A549 (cell line): Measurements from ENCODE around the gene BCL2L11. TPM values are rescaled to one million over a fixed set of nuclear protein-coding genes. Genes with fewer than 3 reads are reported as not detected.

Source experiments
- ATAC-seq, 2 experiments: fragments of 200-7000 bp in 1 of 2; fragments of >200 bp in 1 of 2; cut with Nextera tagmentation in 1 of 2; cut with Tn5 transposase in 1 of 2; 3 replicates each; pipeline versions ENCODE4 v1.8.0 to v1.9.1; 2018 to 2020; ENCODE audit warnings: mild to moderate bottlenecking in 1 of 2, moderate library complexity in 1 of 2
- CTCF ChIA-PET: fragments of 300-600 bp; sonication (Branson Sonifier 250); formaldehyde crosslinking; extraction: SDS; loops from one replicate; lab custom pipeline; 2021; ENCODE audit warnings: antibody characterized with exemption, inconsistent platforms; lab: Yijun Ruan, JAX
- POLR2A ChIA-PET: fragments of 350-600 bp; formaldehyde crosslinking; extraction: SDS; loops from one replicate; lab custom pipeline; 2021; ENCODE audit warnings: antibody characterized with exemption, inconsistent platforms; lab: Yijun Ruan, JAX
- DNase-seq, 2 experiments: peaks; one replicate each; pipeline versions ENCODE4 v3.0.0 to v3.0.0-alpha.2; 2011 to 2016; ENCODE audit warnings: low read depth in 1 of 2, low spot score in 1 of 2
- FAIRE-seq: peaks from 2 replicates; lab custom pipeline; 2011; peaks lifted over from hg19 to GRCh38; lab: Jason Lieb, UNC
- H3K27ac ChIP-seq, 2 experiments: fragments of >200 bp; sonication (Bioruptor Twin); formaldehyde crosslinking; 3 replicates each; pipeline ENCODE4 v1.5.1; 2016 to 2017
- H3K4me1 ChIP-seq: fragments of >200 bp; sonication (Bioruptor Twin); formaldehyde crosslinking; 3 replicates; pipeline ENCODE4 v1.6.1; 2016
- H3K4me2 ChIP-seq: fragments of >200 bp; sonication (Bioruptor Twin); formaldehyde crosslinking; 3 replicates; pipeline ENCODE4 v1.6.1; 2016
- H3K4me3 ChIP-seq: fragments of >200 bp; sonication (Bioruptor Twin); formaldehyde crosslinking; 3 replicates; pipeline ENCODE4 v1.5.1; 2016
- H3K9me3 ChIP-seq: fragments of >200 bp; sonication (Bioruptor Twin); formaldehyde crosslinking; 3 replicates; pipeline ENCODE4 v1.6.1; 2016
- ATOH8 ChIP-seq: fragments of 250-450 bp; sonication (Bioruptor Pico); IDR thresholded peaks from 2 replicates; pipeline ENCODE4 v1.5.0; 2020; ENCODE audit warnings: low read depth, mild to moderate bottlenecking, moderate library complexity
- CTCF ChIP-seq: fragments of >200 bp; sonication (Bioruptor Twin); formaldehyde crosslinking; IDR thresholded peaks from 3 replicates; pipeline ENCODE4 v1.5.1; 2016
- E2F6 ChIP-seq: IDR thresholded peaks from 2 replicates; pipeline ENCODE4 v1.6.1; 2012; ENCODE audit warnings: low read depth, borderline replicate concordance
- EHF ChIP-seq: fragments of 250-450 bp; sonication (Bioruptor Pico); IDR thresholded peaks from 2 replicates; pipeline ENCODE4 v1.5.0; 2020; ENCODE audit warnings: mild to moderate bottlenecking
- EHMT2 ChIP-seq: fragments of 200-600 bp; sonication (generic); IDR thresholded peaks from 2 replicates; pipeline ENCODE4 v1.6.1; 2016; ENCODE audit warnings: antibody characterized with exemption, low read depth, mild to moderate bottlenecking, moderate library complexity
- ELK1 ChIP-seq: fragments of 150-350 bp; IDR thresholded peaks from 2 replicates; pipeline ENCODE4 v1.6.1; 2014; ENCODE audit warnings: low read depth, mild to moderate bottlenecking, low read length
- EP300 ChIP-seq, 2 experiments: fragments of >200 bp; sonication (Bioruptor Twin); formaldehyde crosslinking; IDR thresholded peaks; 2 replicates in 1 of 2; 3 replicates in 1 of 2; pipeline ENCODE4 v1.6.1; 2016 to 2017
- ESRRA ChIP-seq: fragments of 150-350 bp; IDR thresholded peaks from 2 replicates; pipeline ENCODE4 v1.6.1; 2014; ENCODE audit warnings: mild to moderate bottlenecking, low read length, borderline replicate concordance
- FOSL2 ChIP-seq, 2 experiments: fragments of 450-650 bp in 1 of 2; fragments of >200 bp in 1 of 2; sonication (Bioruptor Twin) in 1 of 2; formaldehyde crosslinking; IDR thresholded peaks; 2 replicates each; pipeline versions ENCODE4 v1.5.0 to v1.6.1; 2016 to 2020; ENCODE audit warnings: mild to moderate bottlenecking in 1 of 2, moderate library complexity in 1 of 2
- HES2 ChIP-seq: fragments of >200 bp; sonication (Bioruptor Twin); formaldehyde crosslinking; IDR thresholded peaks from 2 replicates; pipeline ENCODE4 v1.6.1; 2016
- HOXA7 ChIP-seq: fragments of 250-450 bp; sonication (Bioruptor Pico); IDR thresholded peaks from 2 replicates; pipeline ENCODE4 v1.5.0; 2020; ENCODE audit warnings: mild to moderate bottlenecking, moderate library complexity
- JUN ChIP-seq, 2 experiments: fragments of >200 bp; sonication (Bioruptor Twin); formaldehyde crosslinking; IDR thresholded peaks; 2 replicates in 1 of 2; 3 replicates in 1 of 2; pipeline ENCODE4 v1.6.1; 2016 to 2017
- JUNB ChIP-seq: fragments of >200 bp; sonication (Bioruptor Twin); formaldehyde crosslinking; IDR thresholded peaks from 2 replicates; pipeline ENCODE4 v1.6.1; 2016
- KDM1A ChIP-seq: fragments of 200-600 bp; sonication (generic); IDR thresholded peaks from 2 replicates; pipeline ENCODE4 v1.6.1; 2016; ENCODE audit warnings: low read depth, mild to moderate bottlenecking
- MAX ChIP-seq: IDR thresholded peaks from 2 replicates; pipeline ENCODE4 v1.6.1; 2012
- NFE2L2 ChIP-seq: fragments of 150-350 bp; conservative IDR thresholded peaks from 2 replicates; pipeline ENCODE4 v1.6.1; 2014; ENCODE audit warnings: low read length
- NPAS2 ChIP-seq: fragments of 250-450 bp; sonication (Bioruptor Pico); IDR thresholded peaks from 2 replicates; pipeline ENCODE4 v1.8.0; 2022; ENCODE audit warnings: mild to moderate bottlenecking, moderate library complexity, borderline replicate concordance
- NR3C1 ChIP-seq: fragments of >200 bp; sonication (Bioruptor Twin); formaldehyde crosslinking; IDR thresholded peaks from 3 replicates; pipeline ENCODE4 v1.6.1; 2017
- POLR2AphosphoS2 ChIP-seq: conservative IDR thresholded peaks from 2 replicates; pipeline ENCODE4 v1.6.1; 2012; ENCODE audit warnings: low read length, improper control_type of control experiment, inconsistent platforms
- RAD21 ChIP-seq, 2 experiments: fragments of >200 bp in 1 of 2; sonication (Bioruptor Twin) in 1 of 2; formaldehyde crosslinking in 1 of 2; IDR thresholded peaks in 1 of 2; conservative IDR thresholded peaks in 1 of 2; 2 replicates in 1 of 2; 3 replicates in 1 of 2; pipeline ENCODE4 v1.6.1; 2012 to 2018; ENCODE audit warnings: inconsistent platforms in 1 of 2
- RCOR1 ChIP-seq: fragments of 150-350 bp; IDR thresholded peaks from 2 replicates; pipeline ENCODE4 v1.6.1; 2014; ENCODE audit warnings: antibody characterized with exemption, low read length, low read depth
- REST ChIP-seq: fragments of 200-600 bp; sonication (generic); IDR thresholded peaks from 2 replicates; pipeline ENCODE4 v1.6.1; 2016; ENCODE audit warnings: antibody characterized with exemption, mild to moderate bottlenecking, moderate library complexity
- RFX5 ChIP-seq: fragments of 450-650 bp; IDR thresholded peaks from 2 replicates; pipeline ENCODE4 v1.7.1; 2014; ENCODE audit warnings: antibody characterized with exemption, mild to moderate bottlenecking, moderate library complexity
- SMC3 ChIP-seq: fragments of >200 bp; sonication (Bioruptor Twin); formaldehyde crosslinking; IDR thresholded peaks from 3 replicates; pipeline ENCODE4 v1.6.1; 2018; ENCODE audit warnings: inconsistent platforms
- SREBF2 ChIP-seq: fragments of 450-650 bp; IDR thresholded peaks from 2 replicates; pipeline ENCODE4 v1.6.1; 2014; ENCODE audit warnings: mild to moderate bottlenecking, moderate library complexity
- ZC3H11A ChIP-seq: fragments of 450-650 bp; IDR thresholded peaks from 2 replicates; pipeline ENCODE4 v1.6.1; 2014; ENCODE audit warnings: antibody characterized with exemption, mild to moderate bottlenecking
- ZNF302 ChIP-seq: fragments of 250-450 bp; sonication (Bioruptor Pico); IDR thresholded peaks from 2 replicates; pipeline ENCODE4 v1.9.0; 2021; ENCODE audit warnings: inconsistent platforms, mild to moderate bottlenecking, moderate library complexity
- WGBS: methylation state at CpG from one replicate; pipeline ENCODE4 v1.1.6; 2017; ENCODE audit errors: missing lambda C conversion rate; 5-methylcytosine and 5-hydroxymethylcytosine counted together
- polyA plus RNA-seq, 4 experiments: library from polyadenylated mRNA; depleted of rRNA in 3 of 4; stranded (reverse); fragments of >200 nt; fragmentation: RNase III in 1 of 4; extraction: RNeasy Plus Mini Kit Qiagen cat#74134 plus additional on column Dnase treatment in 1 of 4; gene quantifications; 2 replicates in 3 of 4; 3 replicates in 1 of 4; pipeline ENCODE4 v1.2.3, GENCODE V29; 2011 to 2017

Gene BCL2L11
- polyA plus RNA-seq, 2 of the 4 experiments (the other 2 are of a cell fraction), result 7.4 to 14.5 TPM

GRCh38 chr2:111156529-111156928, 35.8 kb downstream of the BCL2L11 start:
- Histone ChIP-seq H3K4me1 (peaks cover 35% of the 10 kb centered on the region), H3K4me2 (no peak overlapping the region), H3K27ac (no peak overlapping the region), H3K9me3 (no peaks in the 10 kb centered on the region), H3K4me3 (no peak overlapping the region)
- 95% methylated on average over 8 of the region's 8 CpGs for WGBS
- ATAC-seq (no peak), DNase-seq (no peak), FAIRE-seq (no peak)
- ChIA-PET POLR2A (no interaction called here), CTCF (interaction anchor here (1.1 to 1.6 kb wide), 3 partner anchors 12 to 39 kb away, joined by 3 to 5 read pairs (median 4); no protein-coding TSS in a partner anchor)
- no peak for TF ChIP-seq EHF (CRISPR knock-in tag)
- TF ChIP-seq JUNB, result no peak
- no peak for TF ChIP-seq HOXA7
- no peak for TF ChIP-seq ZC3H11A
- no peak for TF ChIP-seq FOSL2 (IDR thresholded peaks at IDR 0.05)
- TF ChIP-seq FOSL2 (CRISPR knock-in tag; IDR thresholded peaks at IDR 0.05), result no peak
- TF ChIP-seq NPAS2 (CRISPR knock-in tag), result no peak
- TF ChIP-seq ATOH8 (CRISPR knock-in tag), result no peak
- no peak for TF ChIP-seq RFX5
- no peak for TF ChIP-seq RAD21 (conservative IDR thresholded peaks at IDR 0.05 in 1 of 2, IDR thresholded peaks at IDR 0.05 in 1 of 2)
- no peak for TF ChIP-seq ELK1
- TF ChIP-seq CTCF, result no peak
- no peak for TF ChIP-seq KDM1A
- no peak for TF ChIP-seq MAX
- TF ChIP-seq NR3C1, result no peak
- TF ChIP-seq E2F6, result no peak
- no peak for TF ChIP-seq HES2
- no peak for TF ChIP-seq EP300 (IDR thresholded peaks at IDR 0.05)
- no peak for TF ChIP-seq EHMT2

- no peak for DNase-seq
- no peak overlapping the region for H3K4me3 ChIP-seq
- H3K27ac ChIP-seq, result no peak overlapping the region
- 80% methylated on average over 5 of the region's 5 CpGs for WGBS
- H3K4me2 ChIP-seq, result no peak overlapping the region
- H3K9me3 ChIP-seq, result no peaks in the 10 kb centered on the region
- ATAC-seq, result no peak
- POLR2A ChIA-PET, result no interaction called here
- CTCF ChIA-PET, result interaction anchor here (0.9 to 1.6 kb wide), 4 partner anchors 11 to 40 kb away, joined by 3 to 5 read pairs (median 4); no protein-coding TSS in a partner anchor
- FAIRE-seq, result no peak
- H3K4me1 ChIP-seq, result peaks cover 36% of the 10 kb centered on the region
- TF ChIP-seq NFE2L2 (no peak), RCOR1 (no peak), POLR2AphosphoS2 (no peak), REST (no peak), JUN (IDR thresholded peaks at IDR 0.05) (no peak), CTCF (no peak), SMC3 (no peak), SREBF2 (no peak), ESRRA (no peak), ZNF302 (CRISPR knock-in tag) (no peak)
Observed at GRCh38 chr2:111157071-111157661, 36.5 kb downstream of the BCL2L11 start.
